Neural cell (in vitro differentiated cells): ENCODE results near the gene SLC16A2. TPM values are rescaled to one million over a fixed set of nuclear protein-coding genes. Genes with fewer than 3 reads are reported as not detected.

Experiments used
- H2AFZ ChIP-seq: fragments of 200-600, 300-800 bp; sonication (generic), shearing (Covaris generic); 2 replicates; pipeline ENCODE4 v1.6.0; 2014; ENCODE audit warnings: low read depth, mild to moderate bottlenecking, antibody characterized with exemption, low read length, moderate library complexity
- H3F3A ChIP-seq: fragments of 200-600 bp; shearing (Covaris generic); 2 replicates; pipeline ENCODE4 v1.6.1; 2016; ENCODE audit warnings: mild to moderate bottlenecking, moderate library complexity, mixed read lengths, antibody characterized with exemption, low read length; ENCODE audit not compliant: insufficient read depth, poor library complexity, severe bottlenecking
- H3K27ac ChIP-seq: fragments of 200-600, 300-800 bp; sonication (generic), shearing (Covaris generic); 2 replicates; pipeline ENCODE4 v1.5.1; 2014; ENCODE audit warnings: mild to moderate bottlenecking, low read length, moderate library complexity
- H3K27me3 ChIP-seq: fragments of 300-800, 200-600 bp; sonication (generic), shearing (Covaris generic); 2 replicates; pipeline ENCODE4 v1.6.0; 2014; ENCODE audit warnings: mild to moderate bottlenecking, low read depth, low read length, moderate library complexity; ENCODE audit not compliant: insufficient read depth
- H3K36me3 ChIP-seq: fragments of 300-800, 200-600 bp; sonication (generic), shearing (Covaris generic); 2 replicates; pipeline ENCODE4 v1.5.1; 2014; ENCODE audit warnings: mild to moderate bottlenecking, antibody characterized with exemption, low read length, moderate library complexity; ENCODE audit not compliant: insufficient read depth
- H3K4me2 ChIP-seq: fragments of 300-800, 200-600 bp; sonication (generic), shearing (Covaris generic); 2 replicates; pipeline ENCODE4 v1.6.0; 2014; ENCODE audit warnings: mild to moderate bottlenecking, low read length
- H3K4me3 ChIP-seq: fragments of 300-800, 200-600 bp; sonication (generic), shearing (Covaris generic); 2 replicates; pipeline ENCODE4 v1.5.1; 2014; ENCODE audit warnings: mild to moderate bottlenecking, low read length, moderate library complexity
- H3K79me2 ChIP-seq: fragments of 200-600 bp; shearing (Covaris generic); replicated peaks from 2 replicates; pipeline ENCODE4 v1.6.0; 2014; ENCODE audit warnings: mild to moderate bottlenecking, low read length, moderate library complexity; ENCODE audit not compliant: insufficient read depth
- H3K9ac ChIP-seq: fragments of 300-800, 200-600 bp; sonication (generic), shearing (Covaris generic); 2 replicates; pipeline ENCODE4 v1.6.1; 2016; ENCODE audit warnings: mild to moderate bottlenecking, low read length, mixed read lengths
- H3K9me2 ChIP-seq: fragments of 200-600 bp; shearing (Covaris generic); 2 replicates; pipeline ENCODE4 v1.6.1; 2016; ENCODE audit warnings: mild to moderate bottlenecking, low read length, mixed read lengths; ENCODE audit not compliant: insufficient read depth
- H3K9me3 ChIP-seq: fragments of 200-600, 300-800 bp; sonication (generic), shearing (Covaris generic); 2 replicates; pipeline ENCODE4 v1.6.1; 2016; ENCODE audit warnings: mild to moderate bottlenecking, mixed run types, low read length, moderate library complexity, mixed read lengths
- H4K20me1 ChIP-seq: fragments of 200-600 bp; shearing (Covaris generic); 2 replicates; pipeline ENCODE4 v1.6.1; 2016; ENCODE audit warnings: mild to moderate bottlenecking, mixed run types; ENCODE audit not compliant: insufficient read depth
- CTCF ChIP-seq: fragments of 450-650 bp; IDR thresholded peaks from 2 replicates; pipeline ENCODE4 v1.5.1; 2014; ENCODE audit warnings: antibody characterized with exemption, mild to moderate bottlenecking, moderate library complexity; ENCODE audit not compliant: poor library complexity, severe bottlenecking
- EP300 ChIP-seq: fragments of 450-650 bp; conservative IDR thresholded peaks from 2 replicates; pipeline ENCODE4 v1.6.1; 2014; ENCODE audit warnings: antibody characterized with exemption, mild to moderate bottlenecking, moderate library complexity; ENCODE audit not compliant: poor library complexity, severe bottlenecking
- EZH2 ChIP-seq: fragments of 200-600, 300-800 bp; shearing (Covaris generic), sonication (generic); IDR thresholded peaks from 2 replicates; pipeline ENCODE4 v1.6.1; 2014; ENCODE audit warnings: antibody characterized with exemption, low read length, borderline replicate concordance, mild to moderate bottlenecking; ENCODE audit not compliant: insufficient read depth, poor library complexity, severe bottlenecking
- MXI1 ChIP-seq: fragments of 450-650 bp; conservative IDR thresholded peaks from 2 replicates; pipeline ENCODE4 v1.6.1; 2014; ENCODE audit warnings: antibody characterized with exemption, mild to moderate bottlenecking; ENCODE audit not compliant: poor library complexity, severe bottlenecking
- POLR2AphosphoS5 ChIP-seq: IDR thresholded peaks from 2 replicates; pipeline ENCODE4 v1.6.1; 2012
- RAD21 ChIP-seq: fragments of 450-650 bp; conservative IDR thresholded peaks from 2 replicates; pipeline ENCODE4 v1.6.1; 2014; ENCODE audit warnings: antibody characterized with exemption, mild to moderate bottlenecking, moderate library complexity
- REST ChIP-seq: IDR thresholded peaks from 2 replicates; pipeline ENCODE4 v1.6.1; 2012; ENCODE audit warnings: borderline replicate concordance
- SMC3 ChIP-seq: fragments of 450-650 bp; conservative IDR thresholded peaks from 2 replicates; pipeline ENCODE4 v1.6.1; 2014; ENCODE audit warnings: antibody characterized with exemption, mild to moderate bottlenecking, moderate library complexity; ENCODE audit not compliant: poor library complexity
- TAF1 ChIP-seq: IDR thresholded peaks from 2 replicates; pipeline ENCODE4 v1.6.1; 2012; ENCODE audit warnings: low read depth
- polyA plus RNA-seq: library from polyadenylated mRNA; depleted of rRNA; stranded (reverse); fragments of >200 nt; gene quantifications from 2 replicates; pipeline ENCODE4 v1.2.3, GENCODE V29; 2014

SLC16A2 gene
- polyA plus RNA-seq, 1 donor from 2014 or later, result 14.5 TPM

GRCh38 chrX:74507191-74507590 lies 85.9 kb downstream of the SLC16A2 start:
- Histone ChIP-seq H3K9me2 (no peaks in the 10 kb centered on the region), H3F3A (no peaks in the 10 kb centered on the region), H3K36me3 (no peaks in the 10 kb centered on the region), H3K79me2 (no peaks in the 10 kb centered on the region), H3K4me3 (no peak overlapping the region), H3K9ac (no peak overlapping the region), H3K27ac (no peak overlapping the region), H2AFZ (no peak overlapping the region), H3K4me2 (no peak overlapping the region), H3K27me3 (no peaks in the 10 kb centered on the region), H3K9me3 (no peaks in the 10 kb centered on the region), H4K20me1 (no peaks in the 10 kb centered on the region)
- no peak for TF ChIP-seq MXI1
- no peak for TF ChIP-seq REST
- no peak for TF ChIP-seq SMC3
- TF ChIP-seq CTCF, result no peak
- TF ChIP-seq EP300, result no peak
- TF ChIP-seq EZH2, result no peak
- no peak for TF ChIP-seq TAF1

GRCh38 chrX:74509989-74510388 lies 88.7 kb downstream of the SLC16A2 start:
- TF ChIP-seq MXI1 (no peak), TAF1 (no peak), CTCF (no peak), EP300 (no peak), EZH2 (no peak), RAD21 (no peak), SMC3 (no peak), POLR2AphosphoS5 (no peak), REST (no peak)
- Histone ChIP-seq H3K9me2 (no peaks in the 10 kb centered on the region), H3K4me2 (no peak overlapping the region), H3K36me3 (no peaks in the 10 kb centered on the region), H2AFZ (no peak overlapping the region), H3F3A (no peaks in the 10 kb centered on the region), H3K79me2 (no peaks in the 10 kb centered on the region), H3K27ac (no peak overlapping the region), H4K20me1 (no peaks in the 10 kb centered on the region), H3K27me3 (no peaks in the 10 kb centered on the region), H3K4me3 (no peak overlapping the region), H3K9ac (no peak overlapping the region), H3K9me3 (no peaks in the 10 kb centered on the region)
